Measurements from ENCODE around the gene CRLF3.
"Not testable (repeated sequence)": the region's sequence is repeated elsewhere in the genome, so short reads cannot be mapped to it uniquely, and the experiment has no call there.

Gene CRLF3

DNA sequence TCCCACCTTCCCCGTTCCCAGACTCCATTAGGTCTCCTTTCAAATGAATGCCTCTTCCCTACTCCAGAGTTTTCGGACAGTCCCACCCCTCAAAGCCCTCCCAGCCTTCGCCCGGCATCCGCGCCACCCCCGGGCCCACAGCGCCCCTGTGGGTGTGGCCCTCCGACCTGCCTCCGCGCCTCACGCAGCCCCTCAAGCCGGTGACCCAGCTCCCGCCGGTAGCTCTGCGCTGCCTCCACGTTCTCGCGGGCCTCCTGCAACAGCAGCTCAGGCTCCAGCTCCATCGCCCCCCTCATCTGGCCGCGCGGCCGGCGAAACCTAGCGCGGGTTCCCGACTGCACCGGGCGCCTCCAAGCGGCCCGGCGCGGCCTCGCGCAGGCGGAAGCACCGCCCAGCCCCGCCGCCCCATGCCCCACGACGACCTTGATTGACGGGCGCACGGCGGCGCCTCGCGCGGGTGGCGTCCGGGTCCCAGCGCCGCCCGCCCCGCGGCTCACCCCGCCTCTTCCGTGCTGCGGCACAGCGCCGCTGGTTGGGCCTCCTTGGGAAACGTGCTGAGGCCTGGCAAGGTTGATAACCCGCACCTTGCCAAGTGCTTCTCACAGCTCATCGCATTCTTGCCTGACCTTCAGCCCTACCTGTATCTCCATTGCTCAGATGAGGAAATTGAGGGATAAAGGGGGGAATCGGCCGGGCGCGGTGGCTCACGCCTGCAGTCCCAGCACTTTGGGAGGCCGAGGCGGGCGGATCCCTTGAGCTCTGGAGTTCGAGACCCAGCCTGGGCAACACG, at the start of gene CRLF3:
Gene CRLF3 (minus strand): TSS at position 337 of the 790 bp plus-strand sequence. CDS start 41 bp downstream, at position 296.
- DNase-seq: peak; percentile 8 to 91 (median 76)

GRCh38 chr17:30869005-30869404, 44.5 kb upstream of the CRLF3 start:
- DNase-seq: no peak

GRCh38 chr17:30864636-30865035, 40.1 kb upstream of the CRLF3 start:
- no peak for DNase-seq

DNA sequence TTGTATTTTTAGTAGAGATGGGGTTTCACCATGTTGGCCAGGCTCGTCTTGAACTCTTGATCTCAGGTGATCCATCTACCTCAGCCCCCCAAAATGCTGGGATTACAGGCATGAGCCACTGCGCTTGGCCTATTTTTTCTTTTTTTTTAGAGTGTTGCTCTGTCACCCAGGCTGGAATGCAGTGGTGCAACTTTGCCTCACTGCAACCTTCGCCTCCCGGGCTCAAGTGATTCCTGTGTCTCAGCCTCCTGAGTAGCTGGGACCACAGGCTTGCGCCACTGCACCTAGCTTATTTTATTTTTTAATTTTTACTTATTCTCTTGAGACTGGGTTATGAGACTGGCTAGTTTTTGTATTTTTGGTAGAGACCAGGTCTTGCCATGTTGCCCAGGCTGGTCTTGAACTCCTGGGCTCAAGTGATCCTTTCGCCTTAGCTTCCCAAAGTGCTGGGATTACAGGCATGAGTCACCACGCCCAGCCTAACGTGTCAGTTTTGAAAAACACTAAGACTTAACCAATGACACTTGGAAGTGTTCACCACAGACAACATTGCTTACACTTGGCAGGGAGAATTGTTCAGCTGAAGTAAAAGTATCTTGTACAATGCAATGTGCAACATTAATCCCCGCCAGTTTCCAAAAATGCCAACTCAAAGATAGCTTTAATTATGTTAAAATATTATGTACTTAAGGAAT, 34.2 kb upstream of the CRLF3 start:
- no peak for DNase-seq

DNA sequence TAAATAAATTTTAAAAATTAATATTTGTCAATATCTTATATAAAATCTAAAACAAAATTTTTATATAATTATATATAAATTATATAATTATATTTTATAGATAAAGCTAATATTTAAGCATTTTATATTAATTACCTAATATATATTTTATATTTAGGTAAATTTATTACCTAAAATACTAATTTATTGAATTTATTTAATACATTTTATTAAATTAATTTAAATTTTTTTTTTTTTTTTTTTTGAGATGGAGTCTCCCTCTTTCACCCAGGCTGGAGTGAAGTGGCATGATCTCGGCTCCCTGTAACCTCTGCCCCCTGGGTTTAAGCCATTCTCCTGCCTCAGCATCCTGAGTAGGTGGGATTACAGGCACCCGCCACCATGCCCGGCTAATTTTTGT, 29.7 kb upstream of the CRLF3 start:
- no peak for DNase-seq

DNA sequence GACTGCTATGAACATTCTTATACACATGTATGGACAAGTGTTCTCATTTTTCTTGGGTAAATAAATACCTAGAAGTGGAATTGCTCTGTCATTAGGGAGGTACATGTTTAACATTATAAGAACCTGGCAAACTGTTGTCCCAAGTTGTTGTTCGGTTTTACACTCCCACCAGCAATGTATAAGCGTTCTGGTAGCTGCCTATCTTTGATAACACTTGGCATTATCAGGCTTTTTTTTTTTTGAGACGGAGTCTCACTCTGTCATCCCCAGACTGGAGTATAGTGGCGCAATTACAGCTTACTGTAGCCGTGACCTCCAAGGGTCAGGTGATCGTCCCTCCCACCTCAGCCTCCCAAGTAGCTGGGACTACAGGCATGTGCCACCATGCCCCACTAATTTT, 23.5 kb upstream of the CRLF3 start:
- no peak for DNase-seq

DNA sequence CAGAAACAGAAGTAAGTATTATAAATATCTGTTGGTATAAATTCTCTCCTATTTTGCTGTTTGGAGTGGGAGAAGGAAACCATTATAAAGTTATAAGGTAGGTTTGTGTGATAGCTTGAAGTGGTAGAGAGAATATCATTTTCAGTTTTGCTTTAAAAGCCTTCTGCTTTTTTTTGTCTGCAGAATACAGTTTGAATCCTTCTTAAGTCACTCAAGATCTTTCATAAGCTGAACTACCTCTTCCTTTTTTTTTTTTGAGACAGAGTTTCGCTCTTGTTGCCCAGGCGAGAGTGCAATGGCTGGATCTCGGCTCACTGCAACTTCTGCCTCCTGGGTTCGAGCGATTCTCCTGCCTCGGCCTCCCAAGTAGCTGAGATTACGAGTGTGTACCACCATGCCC, 16.3 kb upstream of the CRLF3 start:
- DNase-seq: no peak

GRCh38 chr17:30838202-30838807, 13.8 kb upstream of the CRLF3 start:
- DNase-seq: no peak

- no peak for DNase-seq
Measured at GRCh38 chr17:30832438-30833124, 8.1 kb upstream of the CRLF3 start.

DNA sequence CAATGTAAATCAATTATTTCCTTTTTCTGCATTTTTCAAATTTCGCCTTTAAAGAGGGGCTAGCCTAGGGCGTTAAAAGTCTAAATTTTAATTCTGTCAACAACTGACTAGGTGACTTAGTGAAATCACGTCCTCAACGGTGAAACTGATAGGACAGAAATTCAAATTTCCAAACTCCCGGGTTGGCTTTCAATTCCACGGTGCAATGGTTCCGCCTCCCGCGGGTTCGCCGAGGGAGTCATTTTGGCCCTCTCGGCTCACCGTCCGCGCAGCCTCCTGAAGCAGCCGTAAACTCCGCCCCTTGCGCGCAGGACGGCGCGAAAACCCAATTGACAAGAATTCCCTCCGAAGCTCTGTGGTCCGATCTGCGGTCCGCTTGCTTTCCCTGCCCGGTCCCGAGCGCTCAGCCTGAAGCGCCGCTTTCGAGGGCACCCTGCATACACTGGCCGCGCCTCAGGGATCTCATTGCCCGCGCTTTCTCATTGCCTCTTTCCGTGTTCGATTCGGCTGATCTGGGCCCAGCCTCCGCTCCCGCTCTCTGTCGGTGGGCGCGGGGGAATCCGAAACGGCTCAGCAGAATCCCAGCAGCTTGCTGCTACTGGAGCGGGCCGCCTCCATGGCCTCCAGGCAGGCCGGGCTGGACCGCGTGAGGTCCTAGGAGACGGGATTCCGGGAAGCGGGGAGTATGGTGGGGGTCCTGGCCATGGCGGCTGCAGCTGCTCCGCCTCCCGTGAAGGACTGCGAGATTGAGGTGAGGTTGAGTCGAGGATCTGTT, 7.4 kb upstream of the CRLF3 start, which contains the start of gene ATAD5:
Gene ATAD5 (plus strand): TSS at position 304 of the 775 bp plus-strand sequence. CDS start 382 bp downstream, at position 686.
- peak; percentile 18 to 89 (median 81) for DNase-seq

GRCh38 chr17:30831257-30831656, 6.8 kb upstream of the CRLF3 start:
- DNase-seq: peak in 1 of 14 donors; percentile 37

DNA sequence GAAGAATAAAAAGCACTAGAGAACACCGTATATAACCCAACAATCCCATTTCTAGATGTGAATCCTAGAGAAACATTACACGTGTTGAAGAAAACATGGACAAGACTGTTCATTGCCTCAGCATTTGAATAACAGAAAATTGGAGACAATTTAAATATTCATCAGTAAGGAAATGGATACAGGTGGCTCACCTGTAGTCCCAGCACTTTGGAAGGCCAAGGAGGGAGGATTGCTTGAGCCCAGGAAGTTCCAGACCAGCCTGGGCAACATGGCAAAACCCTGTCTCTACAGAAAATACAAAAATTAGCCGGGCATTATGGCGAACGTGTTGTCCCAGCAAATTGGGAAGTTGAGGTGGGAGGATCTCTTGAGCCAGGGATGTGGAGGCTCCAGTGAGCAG, 4.5 kb upstream of the CRLF3 start:
- no peak for DNase-seq

DNA sequence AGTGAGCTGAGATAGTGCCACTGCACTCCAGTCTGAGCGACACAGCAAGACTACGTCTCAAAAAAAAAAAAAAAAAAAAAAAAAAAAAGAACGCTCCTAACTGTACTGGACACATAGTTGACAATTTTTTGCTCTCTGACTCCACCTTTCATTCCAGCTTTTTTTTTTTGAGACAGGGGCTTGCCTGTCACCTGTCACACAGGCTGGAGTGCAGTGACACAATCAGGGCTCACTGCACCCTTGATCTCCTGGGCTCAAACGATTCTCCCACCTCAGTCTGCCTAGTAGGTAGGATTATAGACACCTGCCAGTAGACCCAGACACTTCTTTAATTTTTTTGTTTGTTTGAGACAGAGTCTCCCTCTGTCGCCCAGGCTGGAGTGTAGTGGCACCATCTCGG, 2.6 kb upstream of the CRLF3 start:
- DNase-seq: no peak

DNA sequence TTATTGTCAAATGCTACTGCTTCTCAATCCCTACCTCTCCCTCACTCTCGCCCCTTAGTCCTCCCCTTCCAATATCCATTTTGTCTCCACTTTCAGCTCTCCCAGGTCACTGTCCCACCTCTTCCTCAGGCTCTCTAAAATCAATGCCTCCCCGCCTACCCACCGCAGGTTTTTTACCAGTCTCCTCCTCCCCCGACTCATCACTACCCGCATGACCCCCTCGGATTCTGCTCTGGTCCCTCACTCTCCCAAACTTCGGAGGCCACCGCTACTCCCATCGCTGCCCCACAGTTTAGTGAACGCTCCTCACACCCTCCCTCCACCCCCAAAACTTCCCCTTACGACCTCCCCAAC, 513 bp downstream of the CRLF3 start:
- DNase-seq: peak in 4 of 14 donors; percentile 36 to 58 (median 51)

DNA sequence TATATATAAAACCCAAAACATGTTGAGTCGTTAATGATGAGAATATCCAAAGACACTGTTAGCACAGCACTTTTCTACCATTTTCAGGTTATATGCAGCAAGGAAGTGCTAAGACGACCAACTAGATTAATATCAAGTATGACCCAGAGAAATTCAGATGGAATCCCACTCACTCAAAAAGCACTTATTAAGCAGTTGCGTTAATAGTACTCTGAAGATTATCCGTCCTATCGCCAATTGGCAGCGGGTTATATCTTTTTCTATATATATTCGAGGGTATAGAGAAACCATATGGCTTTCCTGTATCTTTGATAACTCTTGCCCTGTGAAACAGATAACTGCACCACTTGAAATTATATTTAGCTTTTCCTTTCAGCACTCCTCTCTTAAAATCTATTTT, 1.1 kb downstream of the CRLF3 start:
- no peak for DNase-seq

DNA sequence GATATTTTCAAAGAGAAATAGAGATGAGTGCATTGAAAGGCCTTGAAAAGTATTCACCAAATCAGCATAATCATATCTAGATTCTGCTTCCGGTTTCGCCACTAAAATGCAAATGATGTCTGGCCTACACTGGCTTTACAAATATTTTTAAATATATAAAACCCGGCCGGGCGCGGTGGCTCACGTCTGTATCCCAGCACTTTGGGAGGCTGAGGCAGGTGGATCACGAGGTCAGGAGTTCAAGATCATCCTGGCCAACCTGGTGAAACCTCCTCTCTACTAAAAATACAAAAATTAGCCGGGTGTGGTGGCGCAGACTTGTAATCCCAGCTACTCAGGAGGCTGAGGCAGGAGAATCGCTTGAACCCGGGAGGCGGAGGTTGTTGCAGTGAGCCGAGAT, 1.6 kb downstream of the CRLF3 start:
- not testable (repeated sequence) for DNase-seq

- DNase-seq: no peak
Measured at GRCh38 chr17:30821871-30822723, 2.4 kb downstream of the CRLF3 start.

GRCh38 chr17:30819971-30820705, 4.4 kb downstream of the CRLF3 start:
- no peak for DNase-seq

DNA sequence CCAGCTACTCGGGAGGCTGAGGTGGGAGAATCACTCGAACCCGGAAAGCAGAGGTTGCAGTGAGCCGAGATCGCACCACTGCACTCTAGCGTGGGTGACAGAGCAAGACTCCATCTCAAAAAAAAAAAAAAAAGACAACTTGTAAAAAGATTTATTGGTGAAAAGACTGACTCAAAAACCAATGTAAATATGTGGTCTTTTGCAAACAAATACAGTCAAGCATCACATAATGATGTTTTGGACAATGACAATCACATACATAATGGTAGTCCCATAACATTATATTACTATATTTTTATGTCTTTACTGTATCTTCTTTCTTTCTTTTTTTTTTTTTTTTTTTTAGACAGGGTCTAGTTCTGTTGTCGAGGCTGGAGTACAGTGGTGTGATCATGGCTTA, 8.3 kb downstream of the CRLF3 start:
- no peak for DNase-seq

GRCh38 chr17:30814860-30815259, 9.6 kb downstream of the CRLF3 start:
- not testable (repeated sequence) for DNase-seq
